K562 (cell line): Measurements from ENCODE around the gene PPM1E. TPM values are rescaled to one million over a fixed set of nuclear protein-coding genes. Genes with fewer than 3 reads are reported as not detected.

ENCODE experiments used
- ELF2 ChIP-seq: fragments of 250-450 bp; sonication (Bioruptor Pico); IDR thresholded peaks from 2 replicates; pipeline ENCODE4 v1.5.0; 2021; ENCODE audit warnings: mild to moderate bottlenecking
- KAT8 ChIP-seq: fragments of 450-650 bp; IDR thresholded peaks from 2 replicates; pipeline ENCODE4 v1.6.1; 2016; ENCODE audit warnings: low read depth, mild to moderate bottlenecking
- SIRT6 ChIP-seq: IDR thresholded peaks from one replicate; pipeline ENCODE4 v1.6.1; 2012; ENCODE audit warnings: low read depth, mild to moderate bottlenecking, control low read depth, inconsistent platforms, low read length, moderate library complexity
- SRF ChIP-seq, 2 experiments: fragments of 250-450, 450-650 bp in 1 of 2; sonication (Bioruptor Pico) in 1 of 2; sonication (generic) in 1 of 2; formaldehyde crosslinking; IDR thresholded peaks; 2 replicates each; pipeline versions ENCODE4 v1.5.0 to v1.5.1; 2020 to 2022; ENCODE audit warnings: mild to moderate bottlenecking in 1 of 2, missing genetic modification reagents in 1 of 2
- STAT6 ChIP-seq: sonication (generic); formaldehyde crosslinking; IDR thresholded peaks from 2 replicates; pipeline ENCODE4 v1.8.1; 2023; ENCODE audit warnings: mild to moderate bottlenecking, missing genetic modification reagents
- TFAP4 ChIP-seq: sonication (generic); formaldehyde crosslinking; IDR thresholded peaks from 2 replicates; pipeline ENCODE4 v1.8.0; 2022; ENCODE audit warnings: missing genetic modification reagents, mild to moderate bottlenecking, moderate library complexity, borderline replicate concordance
- ZNF124 ChIP-seq: sonication (generic); formaldehyde crosslinking; IDR thresholded peaks from 2 replicates; pipeline ENCODE4 v1.8.1; 2022; ENCODE audit warnings: missing genetic modification reagents
- ZNF232 ChIP-seq: sonication (generic); formaldehyde crosslinking; IDR thresholded peaks from 2 replicates; pipeline ENCODE4 v1.8.0; 2022; ENCODE audit warnings: mild to moderate bottlenecking, missing genetic modification reagents
- ZNF407 ChIP-seq: fragments of 450-650 bp; IDR thresholded peaks from 2 replicates; pipeline ENCODE4 v1.6.1; 2016; ENCODE audit warnings: low read depth
- polyA plus RNA-seq, 8 experiments: library from polyadenylated mRNA; depleted of rRNA in 4 of 8; stranded (reverse) in 5 of 8; unstranded in 3 of 8; fragments of >200 nt; fragmentation: Nextera tagmentation in 2 of 8; fragmentation: Illumina TruSeq in 1 of 8; extraction: Ambion mirVana in 2 of 8; extraction: Trizol in 1 of 8; gene quantifications; 2 replicates each; pipeline versions ENCODE4 v1.2.1 to v1.2.3, GENCODE V29; 2011 to 2014; ENCODE audit warnings: inconsistent platforms in 1 of 8, missing spikeins in 1 of 8
- total RNA-seq, 7 experiments: library from RNA; depleted of rRNA in 6 of 7; stranded (reverse); fragments of >200 nt in 6 of 7; fragmentation: Illumina TruSeq in 2 of 7; extraction: Trizol in 2 of 7; gene quantifications; 2 replicates each; pipeline versions ENCODE4 v1.2.1 to v1.2.3, GENCODE V29; 2011 to 2021; ENCODE audit warnings: low replicate concordance in 1 of 7

Gene PPM1E
- total and polyA plus RNA-seq, 9 of the 15 experiments (the other 6 are each of a cell fraction or from before 2014, with no cell fraction given) = 1.0 to 5.7 (median 4.7) TPM

GRCh38 chr17:58755577-58756245 lies at the start of gene PPM1E (continued):
- no peak for TF ChIP-seq ELF2
- no peak for TF ChIP-seq ZNF407
- TF ChIP-seq KAT8 = no peak
- TF ChIP-seq ZNF232 (CRISPR knock-in tag) = peak; percentile 85; the same call in 1 of the 2 replicates
- no peak for TF ChIP-seq SRF (CRISPR knock-in tag; IDR thresholded peaks at IDR 0.05)
- TF ChIP-seq STAT6 (CRISPR knock-in tag) = no peak
- no peak for TF ChIP-seq SIRT6
- TF ChIP-seq TFAP4 = peak; percentile 50; the same call in 1 of the 2 replicates
- no peak for TF ChIP-seq ZNF124
